Naive B cell (primary cell): Measurements from ENCODE around the gene ANXA6. TPM values are rescaled to one million over a fixed set of nuclear protein-coding genes. Genes with fewer than 3 reads are reported as not detected.

Source experiments
- ATAC-seq, 2 donors: fragments of 150-1000 bp; cut with Tn5 transposase; 2 replicates each; pipeline ENCODE4 v1.10.0; 2021; ENCODE audit warnings: low read depth in 2 of 2, mild to moderate bottlenecking in 2 of 2, moderate library complexity in 2 of 2
- DNase-seq: peaks from one replicate; pipeline ENCODE4 v3.0.0; 2022
- H3K27ac Mint-ChIP-seq, 6 donors: one replicate each; pipeline ENCODE4 v1.8.0; 2020 to 2022; ENCODE audit warnings: mild to moderate bottlenecking in 6 of 6, mixed read lengths in 6 of 6, moderate library complexity in 5 of 6, inconsistent platforms in 2 of 6
- H3K27me3 Mint-ChIP-seq, 3 donors: one replicate each; pipeline ENCODE4 v1.8.0; 2021 to 2022; ENCODE audit warnings: mixed read lengths in 3 of 3, mild to moderate bottlenecking in 1 of 3
- H3K36me3 Mint-ChIP-seq, 2 donors: one replicate each; pipeline ENCODE4 v1.8.0; 2020 to 2022; ENCODE audit warnings: mixed read lengths in 2 of 2, inconsistent platforms in 1 of 2, mild to moderate bottlenecking in 1 of 2
- H3K4me1 Mint-ChIP-seq, 3 donors: one replicate each; pipeline ENCODE4 v1.8.0; 2020 to 2022; ENCODE audit warnings: mixed read lengths in 3 of 3, inconsistent platforms in 1 of 3, mild to moderate bottlenecking in 1 of 3, moderate library complexity in 1 of 3
- H3K4me3 Mint-ChIP-seq, 8 donors: one replicate each; pipeline ENCODE4 v1.8.0; 2020 to 2022; ENCODE audit warnings: mild to moderate bottlenecking in 8 of 8, mixed read lengths in 8 of 8, moderate library complexity in 8 of 8, inconsistent platforms in 2 of 8
- H3K9me3 Mint-ChIP-seq, 7 donors: one replicate each; pipeline ENCODE4 v1.8.0; 2020 to 2022; ENCODE audit warnings: mixed read lengths in 7 of 7, mild to moderate bottlenecking in 5 of 7, inconsistent platforms in 2 of 7, moderate library complexity in 1 of 7
- polyA plus RNA-seq, 6 donors: library from polyadenylated mRNA; unstranded; fragments of 300-500 nt; fragmentation: Illumina TruSeq; gene quantifications; one replicate each; pipeline ENCODE4 v1.2.3, GENCODE V29; 2021; ENCODE audit warnings: low read depth in 6 of 6

The ANXA6 gene
- polyA plus RNA-seq, 6 donors from 2014 or later = 183 to 442 (median 326) TPM

GRCh38 chr5:151063142-151063989, 94.2 kb downstream of the ANXA6 start:
- Mint-ChIP-seq H3K9me3 (no peaks in the 10 kb centered on the region), H3K4me3 (no peak overlapping the region), H3K36me3 (peaks cover 7 to 8% of the 10 kb centered on the region in 2 donors), H3K27ac (peak overlapping the region in 3 of 6 donors; percentile 21 to 79 (median 61)), H3K4me1 (peaks cover 57 to 76% (median 72%) of the 10 kb centered on the region in 3 donors), H3K27me3 (no peaks in the 10 kb centered on the region)
- DNase-seq (no peak), ATAC-seq (no peak)

- Mint-ChIP-seq H3K27ac (peak overlapping the region in 2 of 6 donors; percentile 54 to 60), H3K4me1 (peaks cover 49 to 71% (median 64%) of the 10 kb centered on the region in 3 donors)
- no peak for ATAC-seq
Measured at GRCh38 chr5:151062405-151063141, 95.0 kb downstream of the ANXA6 start.

GRCh38 chr5:151060742-151061141, 96.8 kb downstream of the ANXA6 start:
- no peaks in the 10 kb centered on the region for H3K9me3 Mint-ChIP-seq
- ATAC-seq (no peak), DNase-seq (no peak)
- peak overlapping the region in 4 of 8 donors; percentile 27 to 69 (median 52) for H3K4me3 Mint-ChIP-seq
- peaks cover 45 to 62% (median 50%) of the 10 kb centered on the region in 3 donors for H3K4me1 Mint-ChIP-seq
- H3K27ac Mint-ChIP-seq = peak overlapping the region in 4 of 6 donors; percentile 44 to 97 (median 92)
- peaks cover 8 to 18% of the 10 kb centered on the region in 2 donors for H3K36me3 Mint-ChIP-seq
- no peaks in the 10 kb centered on the region for H3K27me3 Mint-ChIP-seq

More at GRCh38 chr5:151062405-151063141, 95.0 kb downstream of the ANXA6 start:
- Mint-ChIP-seq H3K27me3 (no peaks in the 10 kb centered on the region), H3K9me3 (no peaks in the 10 kb centered on the region), H3K4me3 (no peak overlapping the region), H3K36me3 (peaks cover 7 to 8% of the 10 kb centered on the region in 2 donors)
- DNase-seq = no peak

GRCh38 chr5:151058891-151059489, 98.6 kb downstream of the ANXA6 start:
- peaks cover 8 to 30% of the 10 kb centered on the region in 2 donors for H3K36me3 Mint-ChIP-seq
- peak overlapping the region; percentile 56 to 83 (median 76) for H3K4me3 Mint-ChIP-seq
- no peaks in the 10 kb centered on the region for H3K27me3 Mint-ChIP-seq
- H3K4me1 Mint-ChIP-seq = peaks cover 42 to 56% (median 42%) of the 10 kb centered on the region in 3 donors
- ATAC-seq = peak; percentile 49 to 52
- no peaks in the 10 kb centered on the region for H3K9me3 Mint-ChIP-seq
- peak overlapping the region; percentile 91 to 98 (median 96) for H3K27ac Mint-ChIP-seq
- DNase-seq = no peak

GRCh38 chr5:151058301-151058700, 99.3 kb downstream of the ANXA6 start:
- no peak for ATAC-seq
- no peak for DNase-seq
- no peaks in the 10 kb centered on the region for H3K9me3 Mint-ChIP-seq
- peak overlapping the region in 1 of 6 donors; percentile 95 for H3K27ac Mint-ChIP-seq
- no peaks in the 10 kb centered on the region for H3K27me3 Mint-ChIP-seq
- H3K4me3 Mint-ChIP-seq = peak overlapping the region in 1 of 8 donors; percentile 24
- peaks cover 44 to 54% (median 45%) of the 10 kb centered on the region in 3 donors for H3K4me1 Mint-ChIP-seq
- H3K36me3 Mint-ChIP-seq = peaks cover 8 to 30% of the 10 kb centered on the region in 2 donors

GRCh38 chr5:151056379-151057325, 100.9 kb downstream of the ANXA6 start:
- DNase-seq = no peak
- no peak for ATAC-seq
- Mint-ChIP-seq H3K4me1 (peaks cover 57 to 64% (median 59%) of the 10 kb centered on the region in 3 donors), H3K4me3 (no peak overlapping the region), H3K27ac (peak overlapping the region in 2 of 6 donors; percentile 60 to 79), H3K36me3 (peaks cover 7 to 30% of the 10 kb centered on the region in 2 donors), H3K27me3 (no peaks in the 10 kb centered on the region), H3K9me3 (no peaks in the 10 kb centered on the region)

GRCh38 chr5:151055336-151055735, 102.2 kb downstream of the ANXA6 start:
- Mint-ChIP-seq H3K36me3 (peaks cover 9 to 30% of the 10 kb centered on the region in 2 donors), H3K9me3 (no peaks in the 10 kb centered on the region), H3K4me3 (peak overlapping the region in 1 of 8 donors; percentile 25), H3K27ac (peak overlapping the region in 3 of 6 donors; percentile 60 to 74 (median 69)), H3K4me1 (peaks cover 50 to 54% (median 53%) of the 10 kb centered on the region in 3 donors), H3K27me3 (no peaks in the 10 kb centered on the region)
- ATAC-seq (no peak), DNase-seq (no peak)

GRCh38 chr5:151054709-151055108, 102.9 kb downstream of the ANXA6 start:
- peak overlapping the region in 1 of 8 donors; percentile 16 for H3K4me3 Mint-ChIP-seq
- no peaks in the 10 kb centered on the region for H3K9me3 Mint-ChIP-seq
- H3K27ac Mint-ChIP-seq = peak overlapping the region in 2 of 6 donors; percentile 19 to 39
- no peaks in the 10 kb centered on the region for H3K27me3 Mint-ChIP-seq
- peaks cover 9 to 30% of the 10 kb centered on the region in 2 donors for H3K36me3 Mint-ChIP-seq
- peaks cover 45 to 48% (median 47%) of the 10 kb centered on the region in 3 donors for H3K4me1 Mint-ChIP-seq
- no peak for ATAC-seq
- DNase-seq = no peak

- Mint-ChIP-seq H3K4me3 (no peak overlapping the region), H3K9me3 (no peaks in the 10 kb centered on the region), H3K27ac (peak overlapping the region in 4 of 6 donors; percentile 20 to 76 (median 54)), H3K36me3 (peaks cover 14 to 23% of the 10 kb centered on the region in 2 donors), H3K4me1 (peaks cover 37 to 40% (median 39%) of the 10 kb centered on the region in 3 donors), H3K27me3 (no peaks in the 10 kb centered on the region)
- ATAC-seq (no peak), DNase-seq (no peak)
Measured at GRCh38 chr5:151053796-151054462, 103.7 kb downstream of the ANXA6 start.

- ATAC-seq = peak; percentile 29 to 73
- Mint-ChIP-seq H3K36me3 (peaks cover 23 to 32% of the 10 kb centered on the region in 2 donors), H3K4me1 (peaks cover 36 to 39% (median 38%) of the 10 kb centered on the region in 3 donors), H3K4me3 (peak overlapping the region in 2 of 8 donors; percentile 55 to 61), H3K27me3 (no peaks in the 10 kb centered on the region), H3K27ac (peak overlapping the region in 5 of 6 donors; percentile 9 to 93 (median 78)), H3K9me3 (no peaks in the 10 kb centered on the region)
- peak; percentile 11 for DNase-seq
Measured at GRCh38 chr5:151052836-151053235, 104.7 kb downstream of the ANXA6 start.

GRCh38 chr5:151051931-151052608, 105.5 kb downstream of the ANXA6 start:
- H3K4me3 Mint-ChIP-seq = peak overlapping the region in 1 of 8 donors; percentile 16
- peak overlapping the region; percentile 9 to 91 (median 82) for H3K27ac Mint-ChIP-seq
- ATAC-seq (no peak), DNase-seq (no peak)
- H3K27me3 Mint-ChIP-seq = no peaks in the 10 kb centered on the region
- H3K36me3 Mint-ChIP-seq = peaks cover 24 to 36% of the 10 kb centered on the region in 2 donors
- H3K4me1 Mint-ChIP-seq = peaks cover 39 to 41% (median 39%) of the 10 kb centered on the region in 3 donors
- no peaks in the 10 kb centered on the region for H3K9me3 Mint-ChIP-seq
